H1 (cell line): ENCODE results near the gene CD63. TPM values are rescaled to one million over a fixed set of nuclear protein-coding genes. Genes with fewer than 3 reads are reported as not detected.

Experiments used
- ATF2 ChIP-seq: IDR thresholded peaks from 2 replicates; pipeline ENCODE4 v1.6.1; 2012; ENCODE audit warnings: low read length, inconsistent platforms
- CREB1 ChIP-seq: IDR thresholded peaks from 2 replicates; pipeline ENCODE4 v1.6.1; 2012; ENCODE audit warnings: inconsistent platforms
- CTCF ChIP-seq, 3 experiments: IDR thresholded peaks; 1 replicate in 2 of 3; 2 replicates in 1 of 3; pipeline versions ENCODE4 v1.5.1 to v1.6.1; 2011; ENCODE audit warnings: low read length in 3 of 3, mild to moderate bottlenecking in 3 of 3, inconsistent platforms in 2 of 3, low read depth in 1 of 3, moderate library complexity in 1 of 3; ENCODE audit not compliant: insufficient read depth in 1 of 3; ENCODE audit errors: control extremely low read depth in 1 of 3
- JUND ChIP-seq: IDR thresholded peaks from 2 replicates; pipeline ENCODE4 v1.6.1; 2011; ENCODE audit warnings: mild to moderate bottlenecking, improper control_type of control experiment, low read length
- SP1 ChIP-seq: IDR thresholded peaks from 2 replicates; pipeline ENCODE4 v1.6.1; 2011; ENCODE audit warnings: low read depth, low read length
- TAF7 ChIP-seq: optimal IDR thresholded peaks from 2 replicates; pipeline ENCODE3; 2011; ENCODE audit warnings: low read depth, mild to moderate bottlenecking, inconsistent platforms, low read length, moderate library complexity, borderline replicate concordance
- polyA plus RNA-seq, 7 experiments: library from polyadenylated mRNA; depleted of rRNA in 3 of 7; stranded (reverse) in 5 of 7; unstranded in 2 of 7; fragments of >200 nt in 5 of 7; fragments of 200-250 nt in 2 of 7; gene quantifications; 1 replicate in 5 of 7; 2 replicates in 1 of 7; 4 replicates in 1 of 7; pipeline versions ENCODE4 v1.2.1 to v1.2.3, GENCODE V29; 2011 to 2013; ENCODE audit warnings: missing spikeins in 2 of 7, mixed read lengths in 2 of 7
- total RNA-seq: library from RNA; stranded (reverse); fragmentation: NEBNext Ultra II Directional; extraction: Animal tissue kit (Norgen Biotek cat#: 25700); gene quantifications from 2 replicates; pipeline ENCODE4 v1.2.1, GENCODE V29; 2021

CD63 gene
- total and polyA plus RNA-seq, 2 of the 8 experiments (the other 6 are each of a cell fraction or from before 2014, with no cell fraction given): 440 to 526 TPM

- TF ChIP-seq CTCF (IDR thresholded peaks at IDR 0.05; ENCODE audit: control extremely low read depth in 1 of 3, insufficient read depth in 1 of 3, low read depth in 1 of 3, low read length in 3 of 3) (no peak), ATF2 (no peak), JUND (no peak), SP1 (no peak), TAF7 (no peak), CREB1 (no peak)
Measured at GRCh38 chr12:55762646-55763045, 33.8 kb upstream of the CD63 start (continued).
